Measurements from ENCODE around the gene SYCP2.
A peak's percentile ranks its signal among the peaks of the same experiment; 100 is the strongest.

Gene SYCP2

GRCh38 chr20:59835057-59835447, 98.4 kb downstream of the SYCP2 start:
- no peak for DNase-seq

- DNase-seq = no peak
These were observed 100.8 kb downstream of the SYCP2 start for GRCh38 chr20:59832406-59833363.

DNA sequence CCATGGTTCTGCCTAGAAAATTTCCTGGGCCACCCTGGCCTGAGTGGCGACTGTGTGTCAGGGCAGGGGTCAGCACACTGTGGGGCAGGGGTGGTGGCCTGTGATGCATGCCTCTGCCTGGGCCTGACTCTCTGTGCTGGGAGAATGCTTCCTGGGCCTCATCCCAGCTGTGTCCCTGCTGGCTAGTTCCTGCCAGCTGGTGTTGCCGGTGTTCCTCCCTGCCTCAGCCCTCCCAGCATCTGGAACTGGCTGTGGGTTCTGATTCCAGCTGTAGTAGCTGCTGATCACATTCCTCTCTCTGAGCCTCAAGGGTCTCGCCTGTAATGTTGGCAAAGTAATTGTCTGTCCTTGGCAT, 101.5 kb downstream of the SYCP2 start:
- DNase-seq = no peak

DNA sequence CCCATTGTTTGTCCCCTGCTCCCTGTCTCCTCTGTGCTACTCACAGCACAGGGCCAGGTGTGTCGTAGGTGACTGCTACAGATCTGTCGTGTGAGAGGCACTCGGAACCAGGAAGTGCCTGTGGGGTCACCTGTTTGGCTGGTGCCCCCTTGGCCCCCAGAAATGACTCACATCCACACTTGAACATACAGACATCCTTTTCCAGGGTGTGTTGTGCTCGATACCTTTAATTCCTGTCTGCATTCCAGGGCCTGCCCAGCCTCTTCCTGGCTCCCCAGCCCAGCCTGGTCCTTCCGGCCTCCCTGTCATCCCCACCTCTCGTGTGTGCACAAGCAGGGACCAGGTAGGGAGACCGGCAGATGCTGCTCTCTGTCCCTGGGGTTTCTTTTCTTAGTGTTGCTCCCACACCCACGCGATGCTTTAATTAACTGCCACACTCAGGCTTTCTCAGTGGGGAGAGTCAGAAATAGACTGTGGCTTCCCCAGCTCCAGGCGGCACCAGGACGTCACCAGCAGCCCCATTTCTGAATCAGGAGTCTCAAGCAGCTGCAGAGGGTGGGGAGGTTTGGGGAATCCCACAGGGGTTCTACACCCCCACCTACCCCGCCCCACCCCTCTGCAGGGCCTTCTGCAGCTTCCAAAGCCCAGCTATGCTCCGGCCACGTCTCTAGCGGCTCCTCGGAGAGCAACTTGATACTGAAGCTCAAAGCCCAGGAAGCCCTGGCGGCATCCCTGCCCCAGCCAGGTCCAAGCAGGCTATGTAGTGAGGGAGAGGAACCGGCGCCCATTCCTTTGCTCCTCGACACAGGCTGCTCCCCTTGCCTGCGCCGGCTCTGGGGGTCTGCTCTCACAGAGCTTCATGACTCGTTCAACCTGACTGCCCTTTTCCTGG, 102.2 kb downstream of the SYCP2 start:
- no peak for DNase-seq

GRCh38 chr20:59830665-59831023, 102.8 kb downstream of the SYCP2 start:
- DNase-seq = no peak

DNA sequence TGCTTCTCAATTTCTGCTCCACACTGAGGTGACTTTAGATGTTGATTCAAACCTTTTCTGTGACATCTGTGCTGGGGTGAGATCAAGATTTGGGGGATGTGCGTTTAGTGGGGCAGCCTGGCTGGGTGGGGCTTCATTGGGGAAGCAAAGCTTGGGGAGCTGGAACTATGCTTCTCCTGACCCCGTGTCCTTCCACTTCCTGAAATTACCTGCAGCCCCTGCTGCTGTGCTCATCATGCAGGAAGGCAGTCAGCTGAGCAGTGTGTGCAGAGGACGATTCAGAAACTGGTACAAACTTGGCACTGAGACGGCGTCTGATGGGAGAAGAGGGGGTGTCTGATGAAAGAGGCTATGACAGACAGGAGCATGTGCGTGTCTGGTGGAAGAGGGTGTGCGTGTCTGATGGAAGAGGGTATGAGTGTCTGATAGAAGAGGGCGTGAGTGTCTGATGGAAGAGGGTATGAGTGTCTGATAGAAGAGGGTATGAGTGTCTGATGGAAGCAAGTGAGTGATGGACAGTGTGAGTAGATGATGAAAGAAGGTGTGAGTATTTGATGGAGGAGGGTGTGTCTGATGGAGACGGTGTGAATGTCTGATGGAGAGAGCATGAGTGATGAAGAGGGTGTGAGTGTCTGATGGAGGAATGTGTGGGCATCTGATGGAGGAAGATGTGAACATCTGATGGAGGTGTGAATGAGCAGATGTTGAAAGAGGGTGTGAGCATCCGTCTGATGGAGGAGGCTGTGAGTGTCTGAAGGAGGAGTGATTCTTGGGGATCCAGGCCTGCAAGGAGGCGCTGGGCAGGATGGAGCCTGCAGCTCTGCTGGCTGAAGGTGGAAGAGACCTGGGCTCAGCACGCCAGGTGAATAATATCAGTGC, 103.4 kb downstream of the SYCP2 start:
- no peak for DNase-seq

GRCh38 chr20:59829054-59829785, 104.2 kb downstream of the SYCP2 start:
- DNase-seq = no peak

GRCh38 chr20:59828125-59829053, 105.0 kb downstream of the SYCP2 start:
- DNase-seq = no peak

GRCh38 chr20:59827138-59828056, 106.0 kb downstream of the SYCP2 start:
- DNase-seq = no peak

GRCh38 chr20:59825944-59826759, 107.3 kb downstream of the SYCP2 start:
- peak; percentile 98 for DNase-seq

DNA sequence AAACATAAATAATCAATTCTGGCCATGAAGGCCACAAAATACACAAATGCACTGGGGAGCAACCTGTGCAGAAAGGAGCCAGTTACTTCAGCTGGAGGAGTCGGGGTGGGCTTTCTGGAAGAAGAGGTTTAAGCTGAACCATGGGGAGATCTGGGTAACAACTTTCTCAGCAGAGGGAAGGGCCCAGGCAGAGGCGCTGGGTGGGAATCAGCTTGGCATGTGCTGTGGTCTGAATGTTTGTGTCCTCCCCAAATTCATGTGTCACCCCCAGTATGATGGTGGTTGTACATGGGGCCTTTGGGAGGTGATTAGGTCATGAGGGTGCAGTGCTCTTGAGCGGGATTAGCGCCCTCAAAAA, 107.9 kb downstream of the SYCP2 start:
- no peak for DNase-seq

DNA sequence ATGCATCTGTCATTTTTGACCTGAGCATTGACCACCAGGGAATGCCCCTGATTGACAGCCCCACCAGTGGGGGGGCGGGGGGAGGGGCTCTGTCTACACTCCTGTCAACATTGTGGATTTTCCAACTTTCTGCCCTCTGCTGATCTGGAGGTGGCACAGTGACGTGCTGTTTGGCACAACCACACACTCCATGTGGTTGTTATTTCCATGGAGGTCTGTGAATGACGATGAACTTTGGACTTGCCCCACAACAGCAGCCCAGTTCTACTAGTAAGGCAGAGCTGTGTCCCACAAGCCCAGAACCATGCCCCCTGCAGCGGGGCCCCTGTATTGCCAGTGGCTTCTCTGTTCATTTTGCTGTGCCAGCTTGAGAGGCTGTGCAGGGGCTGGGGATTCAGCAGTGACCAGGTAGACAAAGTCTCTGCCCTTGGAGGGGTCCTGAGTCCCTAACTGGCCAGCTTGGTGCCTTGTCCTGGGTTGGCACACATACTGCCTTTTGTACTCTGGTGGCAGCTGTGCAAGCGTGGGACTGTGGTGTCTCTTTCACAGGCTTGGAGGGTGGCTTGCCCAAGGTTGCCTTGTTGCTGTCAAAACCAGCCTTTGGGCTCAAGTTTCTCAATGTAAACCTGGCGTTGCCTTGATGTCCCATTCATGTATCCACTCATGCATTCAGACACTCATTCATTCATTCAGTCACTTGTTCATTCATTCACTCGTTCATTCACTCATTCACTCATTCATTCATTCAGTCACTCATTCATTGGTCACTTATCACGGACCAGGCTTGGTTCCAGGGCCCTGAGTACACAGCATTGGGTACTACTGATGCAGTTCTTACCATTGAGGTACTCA, 108.5 kb downstream of the SYCP2 start:
- no peak for DNase-seq

- no peak for DNase-seq
These were observed 109.8 kb downstream of the SYCP2 start for GRCh38 chr20:59823491-59824259.

- DNase-seq = no peak
These were observed 110.4 kb downstream of the SYCP2 start for GRCh38 chr20:59823030-59823423.

- no peak for DNase-seq
These were observed 111.0 kb downstream of the SYCP2 start for GRCh38 chr20:59822291-59823029.

DNA sequence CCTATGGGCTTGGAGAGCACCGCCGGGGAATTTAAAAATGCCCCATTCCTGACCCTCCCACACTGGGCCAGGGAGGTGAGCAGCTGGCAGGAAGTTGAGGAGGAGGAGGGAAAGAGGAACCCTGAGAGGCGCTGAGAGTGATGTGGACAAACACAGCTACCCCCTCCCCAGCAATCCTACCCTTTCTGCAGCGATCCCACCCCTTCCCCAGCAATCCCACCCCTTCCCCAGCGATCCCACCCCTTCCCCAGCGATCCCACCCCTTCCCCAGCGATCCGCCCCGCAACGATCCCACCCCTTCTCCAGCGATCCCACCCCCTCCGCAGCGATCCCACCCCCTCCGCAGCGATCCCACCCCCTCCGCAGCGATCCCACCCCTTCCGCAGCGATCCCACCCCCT, 111.6 kb downstream of the SYCP2 start:
- no peak for DNase-seq

DNA sequence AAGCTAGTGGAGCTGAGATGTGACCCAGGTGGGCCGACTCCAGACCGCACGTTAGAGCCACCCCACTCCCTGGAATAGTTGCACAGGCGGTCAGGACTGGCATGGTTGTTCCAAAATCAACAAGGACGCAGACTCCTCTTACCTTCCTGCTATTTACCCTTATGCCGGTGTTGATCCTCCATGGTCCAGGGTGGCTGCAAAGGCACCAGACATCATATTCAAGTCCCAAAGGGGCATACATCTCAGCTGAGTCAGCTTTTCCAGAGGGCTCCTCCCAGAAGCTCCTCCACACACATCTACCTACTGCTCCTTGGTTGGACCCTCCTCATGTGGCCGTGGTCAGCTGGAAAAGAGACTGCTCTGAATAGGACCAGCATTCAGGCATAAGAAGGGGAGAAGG, 112.2 kb downstream of the SYCP2 start:
- no peak for DNase-seq
